Smooth muscle cell (in vitro differentiated cells): ENCODE measurements around the gene OR6X1. TPM values are rescaled to one million over a fixed set of nuclear protein-coding genes. Genes with fewer than 3 reads are reported as not detected.

ENCODE experiments used
- DNase-seq: peaks from one replicate; lab custom pipeline; 2025; ENCODE audit not compliant: unreplicated experiment; lab: John Stamatoyannopoulos, UW
- H2AFZ ChIP-seq: fragments of 200-600 bp; sonication (generic); 2 replicates; pipeline ENCODE4 v1.6.0; 2016; ENCODE audit warnings: antibody characterized with exemption, low read depth, mild to moderate bottlenecking
- H3F3A ChIP-seq: fragments of 200-600 bp; sonication (generic); 2 replicates; pipeline ENCODE4 v1.6.0; 2017; ENCODE audit warnings: antibody characterized with exemption, low read depth
- H3K27ac ChIP-seq: fragments of 200-600 bp; sonication (generic); 2 replicates; pipeline ENCODE4 v1.5.1; 2016; ENCODE audit warnings: low read depth, mild to moderate bottlenecking
- H3K27me3 ChIP-seq: fragments of 200-600 bp; sonication (generic); 2 replicates; pipeline ENCODE4 v1.6.1; 2016; ENCODE audit warnings: low read depth, mild to moderate bottlenecking
- H3K36me3 ChIP-seq: fragments of 200-600 bp; sonication (generic); 2 replicates; pipeline ENCODE4 v1.5.1; 2016; ENCODE audit warnings: low read depth
- H3K4me1 ChIP-seq: fragments of 200-600 bp; sonication (generic); 2 replicates; pipeline ENCODE4 v1.5.1; 2016; ENCODE audit warnings: low read depth
- H3K4me2 ChIP-seq: fragments of 200-600 bp; sonication (generic); 2 replicates; pipeline ENCODE4 v1.6.0; 2016; ENCODE audit warnings: mild to moderate bottlenecking
- H3K4me3 ChIP-seq: fragments of 200-600 bp; sonication (generic); 2 replicates; pipeline ENCODE4 v1.5.1; 2016; ENCODE audit warnings: mild to moderate bottlenecking
- H3K79me2 ChIP-seq: fragments of 200-600 bp; sonication (generic); 2 replicates; pipeline ENCODE4 v1.6.0; 2016; ENCODE audit warnings: low read depth, mild to moderate bottlenecking
- H3K9ac ChIP-seq: fragments of 200-600 bp; sonication (generic); 2 replicates; pipeline ENCODE4 v1.6.0; 2016; ENCODE audit warnings: low read depth
- H3K9me3 ChIP-seq: fragments of 200-600 bp; sonication (generic); replicated peaks from 2 replicates; pipeline ENCODE4 v1.5.1; 2016; ENCODE audit warnings: low read depth
- H4K20me1 ChIP-seq: fragments of 200-600 bp; sonication (generic); 2 replicates; pipeline ENCODE4 v1.6.0; 2016; ENCODE audit warnings: low read depth
- WGBS: methylation state at CpG from one replicate; pipeline ENCODE4 v1.1.7; 2016; ENCODE audit warnings: low lambda C conversion rate; 5-methylcytosine and 5-hydroxymethylcytosine counted together
- polyA plus RNA-seq: library from polyadenylated mRNA; unstranded; fragments of >200 nt; fragmentation: Nextera tagmentation; extraction: Ambion mirVana; gene quantifications from 2 replicates; pipeline ENCODE4 v1.2.1, GENCODE V29; 2016
- total RNA-seq: library from RNA; depleted of rRNA; stranded (reverse); fragments of >200 nt; gene quantifications from 2 replicates; pipeline ENCODE4 v1.2.3, GENCODE V29; 2014
- TF ChIP-seq, protein P1 (sequence below): fragments of 200-600 bp; sonication (generic); IDR thresholded peaks from 2 replicates; pipeline ENCODE4 v1.5.1; 2017; ENCODE audit warnings: borderline replicate concordance, mild to moderate bottlenecking, antibody characterized with exemption; ENCODE audit not compliant: insufficient read depth, poor library complexity, severe bottlenecking

OR6X1 gene
- total and polyA plus RNA-seq, 2 experiments from 2014 or later, result not detected

GRCh38 chr11:123760894-123761293 lies 6.6 kb upstream of the OR6X1 start:
- TF ChIP-seq, protein P1, sequence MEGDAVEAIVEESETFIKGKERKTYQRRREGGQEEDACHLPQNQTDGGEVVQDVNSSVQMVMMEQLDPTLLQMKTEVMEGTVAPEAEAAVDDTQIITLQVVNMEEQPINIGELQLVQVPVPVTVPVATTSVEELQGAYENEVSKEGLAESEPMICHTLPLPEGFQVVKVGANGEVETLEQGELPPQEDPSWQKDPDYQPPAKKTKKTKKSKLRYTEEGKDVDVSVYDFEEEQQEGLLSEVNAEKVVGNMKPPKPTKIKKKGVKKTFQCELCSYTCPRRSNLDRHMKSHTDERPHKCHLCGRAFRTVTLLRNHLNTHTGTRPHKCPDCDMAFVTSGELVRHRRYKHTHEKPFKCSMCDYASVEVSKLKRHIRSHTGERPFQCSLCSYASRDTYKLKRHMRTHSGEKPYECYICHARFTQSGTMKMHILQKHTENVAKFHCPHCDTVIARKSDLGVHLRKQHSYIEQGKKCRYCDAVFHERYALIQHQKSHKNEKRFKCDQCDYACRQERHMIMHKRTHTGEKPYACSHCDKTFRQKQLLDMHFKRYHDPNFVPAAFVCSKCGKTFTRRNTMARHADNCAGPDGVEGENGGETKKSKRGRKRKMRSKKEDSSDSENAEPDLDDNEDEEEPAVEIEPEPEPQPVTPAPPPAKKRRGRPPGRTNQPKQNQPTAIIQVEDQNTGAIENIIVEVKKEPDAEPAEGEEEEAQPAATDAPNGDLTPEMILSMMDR, result no peak
- Histone ChIP-seq H3K27ac (no peak overlapping the region), H3K27me3 (no peaks in the 10 kb centered on the region), H4K20me1 (no peaks in the 10 kb centered on the region), H3K9me3 (no peaks in the 10 kb centered on the region), H3K9ac (no peak overlapping the region), H3K4me1 (no peaks in the 10 kb centered on the region), H3K79me2 (no peaks in the 10 kb centered on the region), H3F3A (no peaks in the 10 kb centered on the region), H3K4me3 (no peak overlapping the region), H2AFZ (no peak overlapping the region), H3K36me3 (no peaks in the 10 kb centered on the region), H3K4me2 (no peak overlapping the region)
- WGBS, result 77% methylated on average over 1 of the region's 1 CpG
- no peak for DNase-seq

DNA sequence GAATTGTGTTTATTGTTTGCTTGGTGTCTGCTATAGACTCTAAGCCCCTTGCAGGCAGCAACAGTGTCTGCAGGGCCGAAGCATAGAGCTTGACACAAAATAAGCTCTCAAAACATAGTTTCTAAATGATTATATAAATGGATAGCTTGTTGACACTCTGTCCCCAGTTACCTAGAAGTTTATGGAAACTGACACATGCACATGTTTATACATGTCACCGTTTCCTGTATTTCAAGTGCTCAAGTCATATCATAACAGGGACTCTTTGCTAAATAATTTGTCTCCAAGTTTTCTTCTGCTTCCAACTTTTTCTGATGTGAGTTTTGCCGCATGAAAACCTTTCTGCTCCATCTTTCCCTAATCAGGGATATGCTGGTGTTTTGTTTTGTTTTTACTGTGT lies 3.7 kb upstream of the OR6X1 start:
- H2AFZ ChIP-seq, result no peak overlapping the region
- H3K9ac ChIP-seq, result no peak overlapping the region
- TF ChIP-seq, protein P1, result no peak
- H3F3A ChIP-seq, result no peaks in the 10 kb centered on the region
- no peak overlapping the region for H3K4me3 ChIP-seq
- no peak overlapping the region for H3K4me2 ChIP-seq
- H3K79me2 ChIP-seq, result no peaks in the 10 kb centered on the region
- 85% methylated on average over 3 of the region's 3 CpGs for WGBS
- H3K9me3 ChIP-seq, result no peaks in the 10 kb centered on the region
- no peaks in the 10 kb centered on the region for H4K20me1 ChIP-seq
- no peaks in the 10 kb centered on the region for H3K36me3 ChIP-seq
- no peak for DNase-seq
- no peaks in the 10 kb centered on the region for H3K27me3 ChIP-seq
- no peak overlapping the region for H3K27ac ChIP-seq
- no peaks in the 10 kb centered on the region for H3K4me1 ChIP-seq

- H4K20me1 ChIP-seq, result no peaks in the 10 kb centered on the region
- H3F3A ChIP-seq, result no peaks in the 10 kb centered on the region
- no peak overlapping the region for H3K4me2 ChIP-seq
- H3K36me3 ChIP-seq, result no peaks in the 10 kb centered on the region
- no peaks in the 10 kb centered on the region for H3K9me3 ChIP-seq
- no peak overlapping the region for H3K9ac ChIP-seq
- no peak for DNase-seq
- no peak overlapping the region for H3K27ac ChIP-seq
- H3K27me3 ChIP-seq, result no peaks in the 10 kb centered on the region
- H3K79me2 ChIP-seq, result no peaks in the 10 kb centered on the region
- 92% methylated on average over 3 of the region's 3 CpGs for WGBS
- TF ChIP-seq, protein P1, result no peak
- no peaks in the 10 kb centered on the region for H3K4me1 ChIP-seq
- no peak overlapping the region for H2AFZ ChIP-seq
- H3K4me3 ChIP-seq, result no peak overlapping the region
Measured at GRCh38 chr11:123755813-123756212, 1.5 kb upstream of the OR6X1 start.

DNA sequence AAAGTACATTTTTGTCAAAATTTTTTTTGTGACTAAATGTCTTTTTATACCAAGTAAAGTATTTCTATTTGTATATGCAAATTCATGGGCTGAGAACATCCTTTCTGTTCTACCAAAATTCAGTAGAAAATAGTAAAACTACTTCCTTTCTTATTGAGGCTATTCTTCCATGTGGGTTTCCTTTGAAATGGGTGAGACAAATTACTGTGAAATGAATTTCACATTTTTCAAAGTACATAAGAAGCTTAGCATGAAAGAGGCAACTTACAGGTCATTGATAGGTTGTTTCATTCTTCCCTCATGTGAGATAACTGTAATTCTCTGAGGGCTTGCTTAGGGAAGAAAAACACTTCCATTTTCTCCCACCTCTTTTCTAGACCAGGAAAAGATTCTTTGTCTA lies 1.0 kb upstream of the OR6X1 start:
- Histone ChIP-seq H3K27ac (no peak overlapping the region), H4K20me1 (no peaks in the 10 kb centered on the region), H3K9me3 (no peaks in the 10 kb centered on the region), H3K36me3 (no peaks in the 10 kb centered on the region), H3K79me2 (no peaks in the 10 kb centered on the region), H3K27me3 (no peaks in the 10 kb centered on the region), H3K4me1 (no peaks in the 10 kb centered on the region), H3F3A (no peaks in the 10 kb centered on the region), H3K4me3 (no peak overlapping the region), H2AFZ (no peak overlapping the region), H3K4me2 (no peak overlapping the region), H3K9ac (no peak overlapping the region)
- TF ChIP-seq, protein P1, result no peak
- no peak for DNase-seq
